Left ventricle myocardium inferior (tissue), 1 donor: ENCODE measurements around the gene ANKUB1. TPM values are rescaled to one million over a fixed set of nuclear protein-coding genes. Genes with fewer than 3 reads are reported as not detected.

Experiments used
- DNase-seq: peaks from one replicate; pipeline ENCODE4 v3.0.0-alpha.2; 2020
- H3K27ac ChIP-seq: fragments of 200-600 bp; replicated peaks from 2 replicates; pipeline ENCODE4 v1.8.0; 2021
- H3K27me3 ChIP-seq: fragments of 200-600 bp; 2 replicates; pipeline ENCODE4 v1.8.0; 2021; ENCODE audit warnings: low read depth
- H3K36me3 ChIP-seq: fragments of 200-600 bp; 2 replicates; pipeline ENCODE4 v1.8.0; 2021
- H3K4me1 ChIP-seq: fragments of 200-600 bp; 2 replicates; pipeline ENCODE4 v1.8.0; 2021
- H3K4me3 ChIP-seq: fragments of 200-600 bp; 2 replicates; pipeline ENCODE4 v1.8.0; 2021; ENCODE audit warnings: mild to moderate bottlenecking, moderate library complexity
- H3K9me3 ChIP-seq: fragments of 200-600 bp; replicated peaks from 2 replicates; pipeline ENCODE4 v1.8.0; 2021
- CTCF ChIP-seq: fragments of 200-600 bp; IDR thresholded peaks from 2 replicates; pipeline ENCODE4 v1.8.0; 2021; ENCODE audit warnings: antibody characterized with exemption, mild to moderate bottlenecking, borderline replicate concordance
- intact Hi-C: fragments of 100-400 bp; cut with micrococcal nuclease; formaldehyde crosslinking; loops from one replicate; pipeline ENCODE4 v1.11.0; 2022
- total RNA-seq: library from RNA; stranded (reverse); fragmentation: NEBNext Ultra II Directional; extraction: Animal tissue kit (Norgen Biotek cat#: 25700); gene quantifications from one replicate; pipeline ENCODE4 v1.2.1, GENCODE V29; 2021
- donor health status: DM: no; HTN: yes; CAD: no; lungs with severe emphysema.

ANKUB1 gene
- total RNA-seq, 1 donor from 2014 or later, result not detected

GRCh38 chr3:149736175-149736952 lies 56.0 kb downstream of the ANKUB1 start:
- no peak for TF ChIP-seq CTCF
- H3K36me3 ChIP-seq, result peaks cover 25% of the 10 kb centered on the region
- no peak overlapping the region for H3K4me3 ChIP-seq
- intact Hi-C loops, result no loop called here
- no peaks in the 10 kb centered on the region for H3K27me3 ChIP-seq
- DNase-seq, result no peak
- H3K4me1 ChIP-seq, result no peaks in the 10 kb centered on the region
- no peaks in the 10 kb centered on the region for H3K9me3 ChIP-seq
- no peak overlapping the region for H3K27ac ChIP-seq

GRCh38 chr3:149732234-149732633 lies 60.1 kb downstream of the ANKUB1 start:
- H3K9me3 ChIP-seq, result no peaks in the 10 kb centered on the region
- H3K27ac ChIP-seq, result no peak overlapping the region
- no peaks in the 10 kb centered on the region for H3K4me1 ChIP-seq
- H3K4me3 ChIP-seq, result no peak overlapping the region
- TF ChIP-seq CTCF, result no peak
- intact Hi-C loops, result no loop called here
- no peaks in the 10 kb centered on the region for H3K36me3 ChIP-seq
- no peak for DNase-seq
- H3K27me3 ChIP-seq, result no peaks in the 10 kb centered on the region

GRCh38 chr3:149727656-149728055 lies 64.7 kb downstream of the ANKUB1 start:
- no peak for DNase-seq
- H3K27me3 ChIP-seq, result no peaks in the 10 kb centered on the region
- no peak for TF ChIP-seq CTCF
- no peaks in the 10 kb centered on the region for H3K9me3 ChIP-seq
- intact Hi-C loops, result no loop called here
- no peaks in the 10 kb centered on the region for H3K4me1 ChIP-seq
- H3K36me3 ChIP-seq, result no peaks in the 10 kb centered on the region
- H3K4me3 ChIP-seq, result no peak overlapping the region
- H3K27ac ChIP-seq, result no peak overlapping the region

- H3K4me3 ChIP-seq, result no peak overlapping the region
- no peak for TF ChIP-seq CTCF
- no peak for DNase-seq
- H3K27ac ChIP-seq, result no peak overlapping the region
- no peaks in the 10 kb centered on the region for H3K9me3 ChIP-seq
- intact Hi-C loops, result no loop called here
- no peaks in the 10 kb centered on the region for H3K36me3 ChIP-seq
- H3K4me1 ChIP-seq, result no peaks in the 10 kb centered on the region
- H3K27me3 ChIP-seq, result no peaks in the 10 kb centered on the region
Measured at GRCh38 chr3:149726716-149727407, 65.5 kb downstream of the ANKUB1 start.

DNA sequence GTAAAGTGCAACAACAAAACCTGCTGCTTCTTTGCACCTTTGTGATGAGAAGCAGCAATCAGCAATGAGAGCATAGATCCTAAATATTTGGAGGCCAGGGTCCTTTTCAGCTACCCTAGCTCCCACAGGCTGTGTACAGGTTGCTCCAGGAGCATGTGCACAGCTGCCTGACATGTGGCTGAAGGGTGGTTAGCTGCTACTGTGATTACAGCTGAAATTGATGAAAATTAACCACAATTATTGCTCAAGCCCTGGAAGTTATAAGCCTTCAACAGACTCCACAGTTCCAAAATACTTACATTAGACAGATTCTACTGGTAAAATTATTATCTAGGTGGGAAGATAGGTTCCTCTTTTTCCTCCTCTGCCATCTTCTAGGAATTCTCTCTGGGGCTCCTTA lies 68.6 kb downstream of the ANKUB1 start:
- no peak for TF ChIP-seq CTCF
- DNase-seq, result no peak
- peaks cover 19% of the 10 kb centered on the region for H3K9me3 ChIP-seq
- no peaks in the 10 kb centered on the region for H3K27me3 ChIP-seq
- no peak overlapping the region for H3K27ac ChIP-seq
- intact Hi-C loops, result no loop called here
- H3K4me3 ChIP-seq, result no peak overlapping the region
- no peaks in the 10 kb centered on the region for H3K4me1 ChIP-seq
- H3K36me3 ChIP-seq, result no peaks in the 10 kb centered on the region
